ENCODE data around the gene TNIP2.
A peak's percentile ranks its signal among the peaks of the same experiment; 100 is the strongest.

DNA sequence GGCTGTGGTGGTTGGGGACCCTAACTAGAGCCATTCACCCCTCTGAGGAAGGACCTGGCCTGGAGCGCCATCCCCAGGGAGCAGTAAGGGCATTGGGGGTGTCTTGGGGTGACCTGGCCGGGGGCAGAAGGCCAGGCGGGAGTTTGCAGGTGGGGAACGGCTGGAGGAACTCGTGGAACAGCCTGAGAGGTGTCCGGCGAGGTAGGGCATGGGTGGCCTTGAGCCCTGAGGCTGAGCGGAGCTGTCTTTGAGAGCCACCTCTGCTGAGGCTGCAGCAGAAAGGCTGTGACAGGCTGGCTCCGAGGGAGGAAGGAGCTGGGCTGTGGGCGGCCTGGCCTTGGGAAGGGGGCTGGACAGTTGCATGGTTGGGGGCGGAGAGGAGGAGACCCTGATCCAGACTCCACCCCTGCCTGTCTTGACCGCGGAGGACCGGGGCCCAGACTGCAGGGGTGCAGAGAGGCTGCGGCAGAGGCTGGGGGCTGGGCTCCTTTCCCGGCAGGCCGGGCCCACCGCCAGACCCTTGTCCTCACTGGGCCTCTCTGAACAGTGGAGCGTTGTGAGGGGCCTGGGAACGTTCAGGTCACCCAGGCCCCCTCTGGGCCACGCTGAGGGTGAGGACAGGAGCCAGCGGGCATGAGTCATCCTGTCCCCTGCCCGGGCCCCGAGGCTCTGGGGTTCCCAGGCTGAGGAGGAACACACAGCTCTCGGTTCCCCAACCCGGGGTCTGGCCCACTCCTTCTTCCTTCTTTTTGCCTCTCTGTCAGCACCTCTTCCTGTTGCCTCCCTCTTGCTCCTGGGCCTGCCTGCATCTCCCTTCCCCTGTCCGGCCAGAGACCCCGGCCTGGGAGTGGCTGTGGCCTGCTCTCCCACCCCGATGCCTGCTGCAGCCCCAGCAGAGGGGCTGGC is 44.8 kb upstream of the TNIP2 start:
- no peak for TF ChIP-seq POLR2A (IDR thresholded peaks at IDR 0.05)
- peak in 2 of 3 donors; percentile 28 to 33 for TF ChIP-seq POLR2AphosphoS5 (IDR thresholded peaks at IDR 0.05)
- TF ChIP-seq, protein P1, sequence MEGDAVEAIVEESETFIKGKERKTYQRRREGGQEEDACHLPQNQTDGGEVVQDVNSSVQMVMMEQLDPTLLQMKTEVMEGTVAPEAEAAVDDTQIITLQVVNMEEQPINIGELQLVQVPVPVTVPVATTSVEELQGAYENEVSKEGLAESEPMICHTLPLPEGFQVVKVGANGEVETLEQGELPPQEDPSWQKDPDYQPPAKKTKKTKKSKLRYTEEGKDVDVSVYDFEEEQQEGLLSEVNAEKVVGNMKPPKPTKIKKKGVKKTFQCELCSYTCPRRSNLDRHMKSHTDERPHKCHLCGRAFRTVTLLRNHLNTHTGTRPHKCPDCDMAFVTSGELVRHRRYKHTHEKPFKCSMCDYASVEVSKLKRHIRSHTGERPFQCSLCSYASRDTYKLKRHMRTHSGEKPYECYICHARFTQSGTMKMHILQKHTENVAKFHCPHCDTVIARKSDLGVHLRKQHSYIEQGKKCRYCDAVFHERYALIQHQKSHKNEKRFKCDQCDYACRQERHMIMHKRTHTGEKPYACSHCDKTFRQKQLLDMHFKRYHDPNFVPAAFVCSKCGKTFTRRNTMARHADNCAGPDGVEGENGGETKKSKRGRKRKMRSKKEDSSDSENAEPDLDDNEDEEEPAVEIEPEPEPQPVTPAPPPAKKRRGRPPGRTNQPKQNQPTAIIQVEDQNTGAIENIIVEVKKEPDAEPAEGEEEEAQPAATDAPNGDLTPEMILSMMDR (IDR thresholded peaks at IDR 0.05), result no peak
- TF ChIP-seq EP300 (IDR thresholded peaks at IDR 0.05), result no peak

Measured in suprapubic skin (tissue), 4 donors.